GM06990 (cell line): ENCODE measurements around the gene SESN1.

Source experiments
- DNase-seq: peaks from one replicate; pipeline ENCODE4 v3.0.0-alpha.2; 2011; ENCODE audit not compliant: insufficient read length; ENCODE audit errors: extremely low read depth
- H3K27me3 ChIP-seq: replicated peaks from 2 replicates; pipeline ENCODE4 v1.6.0; 2011; ENCODE audit warnings: low read length; ENCODE audit not compliant: control insufficient read depth, insufficient read depth
- H3K36me3 ChIP-seq: 2 replicates; pipeline ENCODE4 v1.5.1; 2011; ENCODE audit warnings: low read length; ENCODE audit not compliant: control insufficient read depth, insufficient read depth
- H3K4me3 ChIP-seq: replicated peaks from 2 replicates; pipeline ENCODE4 v1.5.1; 2011; ENCODE audit warnings: low read depth, mild to moderate bottlenecking, control low read depth, low read length
- CTCF ChIP-seq: IDR thresholded peaks from 2 replicates; pipeline ENCODE4 v1.5.1; 2011; ENCODE audit warnings: low read length, control low read depth, mild to moderate bottlenecking, inconsistent platforms; ENCODE audit not compliant: insufficient read depth, poor library complexity, severe bottlenecking

SESN1 gene

DNA sequence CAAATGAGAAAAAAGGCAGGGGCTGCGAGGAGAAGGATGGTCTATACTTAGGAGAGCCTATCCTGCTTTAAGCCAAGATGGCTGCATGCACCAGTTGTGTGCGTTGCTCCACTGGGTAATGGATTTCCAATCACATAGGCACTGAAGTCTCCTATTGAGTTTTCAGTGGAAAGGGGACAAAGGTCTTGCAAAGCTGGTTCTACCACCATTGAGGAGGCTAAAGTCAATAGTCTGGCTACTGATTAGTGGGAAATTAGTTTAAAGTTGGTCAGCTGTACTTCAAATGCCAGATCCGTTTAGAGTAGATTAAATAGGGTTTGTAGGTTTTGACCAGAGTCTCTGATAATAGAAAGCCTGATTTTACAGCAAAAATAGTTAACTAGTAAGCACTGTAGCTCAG lies 104.9 kb downstream of the SESN1 start:
- DNase-seq, result no peak

GRCh38 chr6:108988765-108989164 lies 105.9 kb downstream of the SESN1 start:
- no peak for DNase-seq
- no peak for TF ChIP-seq CTCF
- Histone ChIP-seq H3K36me3 (no peaks in the 10 kb centered on the region), H3K4me3 (no peak overlapping the region), H3K27me3 (no peaks in the 10 kb centered on the region)

More for the DNA sequence above, 104.9 kb downstream of the SESN1 start:
- H3K27me3 ChIP-seq, result no peaks in the 10 kb centered on the region
- no peak for TF ChIP-seq CTCF
- no peak overlapping the region for H3K4me3 ChIP-seq
- no peaks in the 10 kb centered on the region for H3K36me3 ChIP-seq

DNA sequence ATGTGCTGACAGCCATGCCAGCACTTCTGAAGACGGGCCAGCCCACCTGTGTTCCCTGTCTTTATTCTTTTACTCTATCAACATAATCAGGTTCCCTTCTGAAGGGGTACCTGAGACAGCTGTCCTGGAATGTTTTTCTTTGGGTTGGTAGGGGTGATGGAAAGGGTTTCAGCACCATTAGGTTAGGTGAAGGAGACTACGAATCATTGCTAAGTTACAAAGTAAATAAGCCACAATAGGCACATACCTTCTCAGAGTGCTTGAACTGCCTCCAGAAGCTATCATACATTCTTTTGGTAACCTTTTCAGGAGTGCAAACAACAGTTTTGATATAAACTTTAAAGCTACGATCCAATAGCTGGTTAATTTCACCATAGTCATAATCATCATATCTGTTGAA lies 106.3 kb downstream of the SESN1 start:
- no peaks in the 10 kb centered on the region for H3K27me3 ChIP-seq
- DNase-seq, result no peak
- TF ChIP-seq CTCF, result no peak
- H3K4me3 ChIP-seq, result no peak overlapping the region
- no peaks in the 10 kb centered on the region for H3K36me3 ChIP-seq

- no peak for TF ChIP-seq CTCF
- H3K4me3 ChIP-seq, result no peak overlapping the region
- no peak for DNase-seq
- H3K36me3 ChIP-seq, result no peaks in the 10 kb centered on the region
- H3K27me3 ChIP-seq, result no peaks in the 10 kb centered on the region
These were observed 107.5 kb downstream of the SESN1 start for GRCh38 chr6:108987156-108987555.

DNA sequence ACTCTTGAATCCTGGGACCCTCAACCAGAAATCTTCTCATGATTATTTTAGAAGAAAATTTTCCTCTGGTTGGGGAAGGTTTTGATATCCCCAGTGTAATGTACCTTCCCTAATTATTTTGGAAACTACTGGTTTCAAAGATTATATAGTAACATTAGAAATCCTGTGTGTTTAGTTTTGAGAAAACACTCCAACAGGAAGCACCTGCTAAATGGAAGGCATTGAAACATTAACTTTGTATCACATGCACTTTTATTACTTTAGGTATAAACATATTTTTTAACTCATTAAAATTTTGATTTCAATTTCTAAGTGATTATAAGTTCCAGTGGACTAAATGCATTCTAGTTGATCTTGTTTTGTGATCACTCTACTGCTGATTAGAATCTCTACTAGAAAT lies 109.3 kb downstream of the SESN1 start:
- no peak overlapping the region for H3K4me3 ChIP-seq
- DNase-seq, result no peak
- no peak for TF ChIP-seq CTCF
- no peaks in the 10 kb centered on the region for H3K27me3 ChIP-seq
- no peaks in the 10 kb centered on the region for H3K36me3 ChIP-seq

GRCh38 chr6:108983151-108983550 lies 111.5 kb downstream of the SESN1 start:
- TF ChIP-seq CTCF, result no peak
- Histone ChIP-seq H3K27me3 (no peaks in the 10 kb centered on the region), H3K4me3 (no peak overlapping the region), H3K36me3 (no peaks in the 10 kb centered on the region)
- DNase-seq, result no peak
